ENCODE results near the gene FRMD6.

Gene FRMD6

DNA sequence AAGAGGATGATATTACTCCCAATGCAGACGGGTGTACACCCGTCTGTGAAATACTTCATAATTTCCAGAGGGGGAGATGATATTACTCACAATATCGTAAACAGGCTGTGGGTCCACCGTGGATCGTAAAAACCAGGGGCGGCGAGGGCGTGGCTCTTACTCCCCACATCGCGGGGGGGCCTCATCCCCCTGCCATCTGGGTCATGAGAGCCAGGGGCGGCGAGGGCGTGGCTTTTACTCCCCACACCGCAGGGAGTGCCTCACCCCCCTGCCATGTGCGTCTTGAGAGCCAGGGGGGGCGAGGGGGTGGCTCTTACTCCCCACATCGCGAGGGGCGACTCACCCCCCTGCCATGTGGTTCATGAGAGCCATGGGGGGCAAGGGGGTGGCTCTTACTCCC is 122.5 kb downstream of the FRMD6 start:
- Histone ChIP-seq H4K20me1 (ENCODE audit: control insufficient read depth, insufficient read depth, low read depth, low read length) (no peaks in the 10 kb centered on the region), H3K27ac (ENCODE audit: low read depth, low read length) (no peak overlapping the region), H3K27me3 (ENCODE audit: control insufficient read depth, low read length) (no peaks in the 10 kb centered on the region), H3K9me2 (replicated peaks; ENCODE audit: control insufficient read depth, low read length) (no peaks in the 10 kb centered on the region), H3K36me3 (ENCODE audit: control insufficient read depth, low read length) (no peaks in the 10 kb centered on the region), H3K4me2 (ENCODE audit: low read length) (no peak overlapping the region), H3K9me3 (ENCODE audit: control insufficient read depth, insufficient read depth, low read length) (no peaks in the 10 kb centered on the region), H3F3A (ENCODE audit: control insufficient read depth, insufficient read depth) (no peaks in the 10 kb centered on the region), H3K79me2 (ENCODE audit: control insufficient read depth, low read length) (no peaks in the 10 kb centered on the region), H3K4me1 (ENCODE audit: control insufficient read depth, low read length) (no peaks in the 10 kb centered on the region), H3K4me3 (ENCODE audit: low read length) (no peak overlapping the region)
- TF ChIP-seq, protein P1, sequence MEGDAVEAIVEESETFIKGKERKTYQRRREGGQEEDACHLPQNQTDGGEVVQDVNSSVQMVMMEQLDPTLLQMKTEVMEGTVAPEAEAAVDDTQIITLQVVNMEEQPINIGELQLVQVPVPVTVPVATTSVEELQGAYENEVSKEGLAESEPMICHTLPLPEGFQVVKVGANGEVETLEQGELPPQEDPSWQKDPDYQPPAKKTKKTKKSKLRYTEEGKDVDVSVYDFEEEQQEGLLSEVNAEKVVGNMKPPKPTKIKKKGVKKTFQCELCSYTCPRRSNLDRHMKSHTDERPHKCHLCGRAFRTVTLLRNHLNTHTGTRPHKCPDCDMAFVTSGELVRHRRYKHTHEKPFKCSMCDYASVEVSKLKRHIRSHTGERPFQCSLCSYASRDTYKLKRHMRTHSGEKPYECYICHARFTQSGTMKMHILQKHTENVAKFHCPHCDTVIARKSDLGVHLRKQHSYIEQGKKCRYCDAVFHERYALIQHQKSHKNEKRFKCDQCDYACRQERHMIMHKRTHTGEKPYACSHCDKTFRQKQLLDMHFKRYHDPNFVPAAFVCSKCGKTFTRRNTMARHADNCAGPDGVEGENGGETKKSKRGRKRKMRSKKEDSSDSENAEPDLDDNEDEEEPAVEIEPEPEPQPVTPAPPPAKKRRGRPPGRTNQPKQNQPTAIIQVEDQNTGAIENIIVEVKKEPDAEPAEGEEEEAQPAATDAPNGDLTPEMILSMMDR (IDR thresholded peaks at IDR 0.05; ENCODE audit: low read depth, low read length, poor library complexity, severe bottlenecking), result no peak
- TF ChIP-seq EZH2phosphoT487 (IDR thresholded peaks at IDR 0.05; ENCODE audit: borderline replicate concordance, low read length), result no peak

DNA sequence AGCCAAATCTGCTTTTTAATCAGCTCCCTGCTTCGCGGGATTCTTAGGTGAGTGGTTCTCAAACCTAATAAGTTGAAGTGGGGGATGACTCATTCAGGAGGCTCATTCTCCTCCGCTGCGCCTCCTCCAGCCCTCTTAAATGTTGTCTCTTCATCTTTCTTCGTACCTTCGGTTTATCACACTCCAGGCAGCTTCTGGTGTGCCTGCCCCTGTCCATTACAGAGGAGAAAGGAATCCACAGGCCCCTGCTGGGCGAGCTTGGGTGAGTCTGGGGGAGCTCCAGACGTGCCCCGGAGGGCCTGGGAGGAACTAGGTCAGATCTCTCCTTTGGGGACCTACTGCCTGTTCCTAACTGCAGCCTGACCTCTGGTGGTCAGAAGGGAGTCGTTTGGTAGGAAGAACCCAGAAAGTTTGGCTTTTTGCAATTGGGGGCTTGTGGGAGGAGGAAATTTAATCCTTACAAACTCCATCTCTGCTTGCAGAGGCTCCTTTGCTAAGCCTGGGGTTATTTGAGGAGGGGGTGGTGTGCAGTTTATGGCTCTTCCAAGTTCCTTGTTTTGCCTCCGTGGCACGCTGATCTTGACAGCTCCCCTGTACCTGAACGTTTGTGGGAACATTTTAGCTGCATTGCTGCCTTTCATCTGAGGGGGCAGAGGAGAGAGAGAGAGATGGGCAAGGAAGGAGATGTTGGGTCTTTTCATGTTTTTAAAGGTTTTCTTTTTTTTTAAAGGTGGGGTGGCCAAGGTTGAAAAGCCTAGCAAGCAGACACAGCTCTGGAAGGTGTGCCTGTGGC is 124.6 kb downstream of the FRMD6 start:
- Histone ChIP-seq H3K36me3 (ENCODE audit: control insufficient read depth, low read length) (no peaks in the 10 kb centered on the region), H3K9me2 (replicated peaks; ENCODE audit: control insufficient read depth, low read length) (no peaks in the 10 kb centered on the region), H3K79me2 (ENCODE audit: control insufficient read depth, low read length) (no peaks in the 10 kb centered on the region), H4K20me1 (ENCODE audit: control insufficient read depth, insufficient read depth, low read depth, low read length) (no peaks in the 10 kb centered on the region), H3K27ac (ENCODE audit: low read depth, low read length) (no peak overlapping the region), H3K27me3 (ENCODE audit: control insufficient read depth, low read length) (peaks cover 5% of the 10 kb centered on the region), H3K4me2 (ENCODE audit: low read length) (no peak overlapping the region), H3K4me3 (ENCODE audit: low read length) (no peak overlapping the region), H3K4me1 (ENCODE audit: control insufficient read depth, low read length) (no peaks in the 10 kb centered on the region), H3K9me3 (ENCODE audit: control insufficient read depth, insufficient read depth, low read length) (no peaks in the 10 kb centered on the region), H3F3A (ENCODE audit: control insufficient read depth, insufficient read depth) (no peaks in the 10 kb centered on the region)
- TF ChIP-seq EZH2phosphoT487 (IDR thresholded peaks at IDR 0.05; ENCODE audit: borderline replicate concordance, low read length), result no peak
- TF ChIP-seq, protein P1 (IDR thresholded peaks at IDR 0.05; ENCODE audit: low read depth, low read length, poor library complexity, severe bottlenecking), result peak; percentile 64

DNA sequence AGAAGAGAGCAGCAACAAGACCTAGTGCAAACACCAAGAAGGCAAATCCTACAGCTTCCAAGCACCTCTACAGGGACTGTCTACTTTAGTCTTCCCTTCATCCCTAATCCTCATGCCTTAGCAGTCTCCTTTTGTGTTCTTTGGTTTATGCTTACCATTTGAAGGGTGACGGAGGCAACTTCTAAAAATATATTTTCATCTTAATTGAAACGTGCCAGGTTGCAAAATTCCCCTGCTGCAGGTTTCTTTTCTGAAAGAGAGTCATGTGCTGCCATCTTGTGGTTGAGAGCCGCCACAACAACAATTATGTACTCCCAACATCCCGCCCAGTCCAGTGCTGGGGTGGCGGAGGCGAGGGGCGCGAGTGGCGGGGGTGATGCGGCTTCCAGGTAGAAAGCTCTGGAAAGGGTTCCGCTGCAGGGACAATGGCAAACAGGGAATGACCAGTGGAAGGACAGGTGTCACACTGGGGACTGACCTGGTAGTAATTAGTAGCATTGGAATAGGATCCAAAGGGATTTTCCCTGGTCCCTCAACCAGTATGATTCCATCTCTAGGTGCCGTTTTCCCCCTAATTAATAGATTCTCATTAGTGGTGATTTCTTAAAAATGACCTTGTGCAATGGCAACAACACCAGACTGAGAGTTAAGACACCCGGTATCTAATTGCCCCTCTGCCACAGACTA is 128.4 kb downstream of the FRMD6 start:
- Histone ChIP-seq H3K4me1 (ENCODE audit: control insufficient read depth, low read length) (no peaks in the 10 kb centered on the region), H3K9me3 (ENCODE audit: control insufficient read depth, insufficient read depth, low read length) (no peaks in the 10 kb centered on the region), H3K27ac (ENCODE audit: low read depth, low read length) (no peak overlapping the region), H3K36me3 (ENCODE audit: control insufficient read depth, low read length) (no peaks in the 10 kb centered on the region), H3K27me3 (ENCODE audit: control insufficient read depth, low read length) (peaks cover 17% of the 10 kb centered on the region), H4K20me1 (ENCODE audit: control insufficient read depth, insufficient read depth, low read depth, low read length) (no peaks in the 10 kb centered on the region), H3K4me3 (ENCODE audit: low read length) (no peak overlapping the region), H3F3A (ENCODE audit: control insufficient read depth, insufficient read depth) (no peaks in the 10 kb centered on the region), H3K9me2 (replicated peaks; ENCODE audit: control insufficient read depth, low read length) (no peaks in the 10 kb centered on the region), H3K4me2 (ENCODE audit: low read length) (peak overlapping the region; percentile 4; the same call in 1 of the 2 replicates), H3K79me2 (ENCODE audit: control insufficient read depth, low read length) (no peaks in the 10 kb centered on the region)
- TF ChIP-seq, protein P1 (IDR thresholded peaks at IDR 0.05; ENCODE audit: low read depth, low read length, poor library complexity, severe bottlenecking), result peak; percentile 84
- TF ChIP-seq EZH2phosphoT487 (IDR thresholded peaks at IDR 0.05; ENCODE audit: borderline replicate concordance, low read length), result no peak

All from DOHH2 (cell line).